ENCODE results near the gene ITIH5.

Gene ITIH5

DNA sequence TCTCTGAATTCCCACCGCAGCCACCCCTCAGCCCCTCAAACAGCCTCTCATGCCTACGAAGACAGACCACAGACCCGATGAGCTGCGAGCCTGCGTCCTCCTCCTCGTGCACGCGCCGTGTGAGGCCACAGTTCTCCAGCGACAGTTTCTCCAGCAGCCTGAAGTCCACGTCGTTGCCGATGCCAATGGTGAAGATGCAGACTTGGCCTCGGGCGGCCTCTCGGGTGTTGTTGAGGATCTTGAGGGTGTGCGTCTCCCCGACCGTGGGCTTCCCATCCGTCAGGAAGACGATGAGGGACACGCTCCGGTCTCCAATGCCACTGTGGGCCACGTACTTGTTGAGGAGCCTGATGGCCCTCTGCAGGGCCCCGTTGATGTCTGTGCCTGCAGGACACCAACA lies 87.1 kb downstream of the ITIH5 start:
- no peak for DNase-seq

DNA sequence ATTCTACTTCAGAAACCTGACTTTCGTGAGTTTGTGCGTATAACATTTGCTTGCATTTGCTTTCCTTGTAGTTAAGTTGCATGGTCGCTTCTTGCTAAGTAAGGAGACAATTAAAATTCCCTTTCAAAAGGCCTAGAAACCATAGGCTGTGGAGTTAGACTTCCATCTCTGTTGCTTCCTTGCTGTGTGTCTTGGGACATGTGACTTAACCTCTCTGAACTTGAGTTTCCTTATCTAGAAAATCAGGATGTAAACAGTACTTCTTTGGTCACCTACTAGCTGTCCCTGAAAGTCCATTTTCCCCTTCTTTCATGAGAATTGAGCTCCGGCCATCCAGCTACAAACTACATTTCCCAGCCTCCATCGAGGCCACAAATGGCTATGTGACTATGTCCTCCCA lies 89.2 kb downstream of the ITIH5 start:
- no peak for DNase-seq

DNA sequence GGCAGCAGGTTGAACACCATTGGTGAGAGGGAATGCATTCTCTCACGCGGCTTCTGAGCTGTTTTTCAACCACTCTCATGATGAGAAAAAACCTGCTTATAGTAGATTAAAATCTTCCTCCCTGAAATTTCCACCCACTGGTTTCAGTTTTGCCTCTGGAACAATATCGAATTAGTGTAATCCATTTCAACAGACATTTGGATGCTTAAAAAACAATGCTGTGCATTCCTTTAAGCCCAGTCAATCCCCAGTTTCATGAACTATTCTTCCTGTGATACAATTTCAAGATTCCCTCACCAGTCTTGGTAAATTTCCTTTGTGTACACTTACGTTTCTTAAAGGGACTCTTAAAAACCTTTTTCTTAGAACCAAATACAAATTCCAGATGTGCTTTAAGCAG lies 89.6 kb downstream of the ITIH5 start:
- DNase-seq, result no peak

DNA sequence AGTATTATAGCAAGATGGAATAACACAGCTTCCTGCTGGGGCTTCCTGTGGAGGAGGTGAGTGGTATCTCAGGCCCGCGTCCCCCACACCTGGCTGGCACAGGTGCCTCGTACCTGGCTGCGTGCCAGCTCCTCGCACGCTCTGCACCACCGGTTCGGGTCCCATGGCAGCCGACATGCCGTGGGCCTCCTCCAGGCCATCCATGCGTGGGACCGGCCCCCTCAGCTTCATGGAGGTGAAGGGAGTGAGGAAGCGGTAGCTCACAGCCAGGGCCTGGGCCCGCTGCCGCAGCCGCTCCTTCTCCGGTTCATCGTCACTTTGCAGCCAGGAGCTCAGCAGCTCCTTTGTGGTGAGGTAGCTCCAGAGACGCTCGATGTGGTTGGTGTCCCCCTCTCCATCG lies 90.4 kb downstream of the ITIH5 start:
- no peak for DNase-seq

DNA sequence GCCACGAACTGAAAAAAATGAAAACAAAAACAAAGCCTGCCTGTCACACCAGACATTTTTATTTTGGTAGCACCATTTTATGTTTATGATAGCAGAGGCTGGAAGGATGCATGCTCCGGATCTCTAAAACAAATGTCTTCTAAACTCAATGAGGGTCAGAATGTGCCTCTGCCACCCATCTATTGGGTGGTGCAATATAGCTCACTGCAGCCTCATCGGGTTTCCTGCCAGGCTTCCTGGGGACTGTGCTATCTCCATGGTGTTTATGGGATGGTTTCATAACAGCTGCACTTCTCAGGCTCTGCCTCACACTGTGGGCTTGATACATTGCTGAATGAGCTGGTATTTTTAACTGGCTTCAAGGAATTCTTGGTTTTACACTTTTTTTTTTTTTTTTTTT lies 94.4 kb downstream of the ITIH5 start:
- no peak for DNase-seq

DNA sequence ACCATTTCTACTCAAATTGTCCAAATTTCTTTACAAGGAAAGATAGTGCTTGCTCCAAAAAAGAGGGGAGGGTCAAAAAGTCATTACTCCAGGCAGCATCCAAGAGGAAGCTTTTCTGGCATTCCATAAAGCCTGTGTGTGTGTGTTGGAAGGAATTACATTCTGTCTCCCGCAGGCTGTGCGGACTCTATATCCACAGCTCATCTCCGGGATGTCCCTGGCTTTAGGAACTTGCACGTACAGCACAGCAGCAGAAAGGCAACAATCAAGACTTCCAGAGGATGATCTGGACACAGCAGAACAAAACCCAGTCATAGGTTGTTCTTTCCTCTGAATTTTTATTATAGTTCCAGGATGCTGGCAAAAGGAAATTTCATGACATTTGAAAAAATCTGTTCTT lies 94.8 kb downstream of the ITIH5 start:
- no peak for DNase-seq

DNA sequence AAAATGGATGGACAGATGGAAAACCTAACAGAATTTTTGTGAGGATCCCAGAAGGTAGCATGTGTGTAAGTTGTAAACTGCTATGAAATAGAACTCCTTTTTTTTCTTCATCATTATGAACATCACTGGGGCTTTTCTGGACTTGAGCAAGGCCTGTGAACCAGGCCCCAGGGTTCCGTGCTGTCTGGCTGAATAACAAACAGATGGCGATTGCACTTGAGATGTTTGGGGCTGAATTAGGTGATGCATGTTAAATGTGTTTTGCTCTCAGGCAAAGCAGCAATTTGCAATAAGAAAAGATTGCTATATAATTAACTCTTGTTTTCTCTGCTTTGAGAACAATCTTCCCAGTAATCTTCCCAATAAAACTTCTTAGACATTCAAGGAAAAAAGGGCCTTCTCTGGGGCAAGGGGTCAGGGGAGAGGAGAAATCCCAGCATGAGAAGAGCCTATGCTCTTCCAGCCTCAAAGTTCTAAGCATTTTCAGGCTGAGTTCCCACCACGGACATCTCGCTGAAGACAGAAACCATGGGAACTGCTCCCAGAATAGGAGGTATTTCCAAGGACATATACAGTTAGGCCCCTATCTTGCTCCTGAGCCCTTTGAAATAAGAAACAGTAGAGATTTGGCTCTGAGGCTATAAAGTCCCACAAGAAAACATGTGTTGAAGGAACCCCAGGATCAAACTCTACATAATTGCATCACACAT lies 98.7 kb downstream of the ITIH5 start:
- no peak for DNase-seq

DNA sequence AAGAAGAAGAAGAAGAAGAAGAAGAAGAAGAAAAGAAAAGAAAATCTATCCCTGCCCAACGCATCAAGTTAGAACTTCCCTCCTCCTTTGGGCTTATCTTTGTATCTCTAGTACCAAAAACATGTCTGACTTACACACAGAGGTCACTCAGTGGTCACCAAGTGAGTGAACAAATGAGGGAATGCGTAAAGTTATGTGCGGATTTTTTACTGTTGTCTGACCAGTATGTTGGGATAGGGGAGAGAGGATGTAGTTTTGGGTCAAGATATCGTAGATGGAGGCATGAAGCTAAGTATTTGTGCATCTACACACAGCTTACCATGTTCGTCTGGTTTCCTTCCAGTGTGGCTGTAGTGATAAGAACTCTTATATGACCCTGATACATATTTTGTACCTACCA lies 99.9 kb downstream of the ITIH5 start:
- no peak for DNase-seq

DNA sequence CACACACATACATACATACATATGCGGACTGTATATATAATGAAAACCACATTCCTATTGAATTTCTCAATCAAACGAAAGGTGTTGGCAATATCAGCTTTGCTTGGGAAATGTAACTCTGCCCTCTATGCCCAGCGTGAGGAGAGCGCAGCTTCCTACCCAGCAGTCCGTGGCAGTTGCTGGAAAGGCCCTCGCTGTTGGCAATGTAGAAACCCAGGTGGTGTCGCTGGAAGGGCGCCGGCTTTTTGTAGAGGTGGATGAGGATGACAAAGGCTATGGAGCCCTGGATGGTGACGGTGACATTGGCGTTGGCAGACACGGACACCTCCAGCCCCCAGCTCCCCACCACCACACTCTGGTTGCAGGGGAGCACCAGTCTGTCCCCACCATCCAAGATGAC lies 100.9 kb downstream of the ITIH5 start:
- DNase-seq, result no peak

DNA sequence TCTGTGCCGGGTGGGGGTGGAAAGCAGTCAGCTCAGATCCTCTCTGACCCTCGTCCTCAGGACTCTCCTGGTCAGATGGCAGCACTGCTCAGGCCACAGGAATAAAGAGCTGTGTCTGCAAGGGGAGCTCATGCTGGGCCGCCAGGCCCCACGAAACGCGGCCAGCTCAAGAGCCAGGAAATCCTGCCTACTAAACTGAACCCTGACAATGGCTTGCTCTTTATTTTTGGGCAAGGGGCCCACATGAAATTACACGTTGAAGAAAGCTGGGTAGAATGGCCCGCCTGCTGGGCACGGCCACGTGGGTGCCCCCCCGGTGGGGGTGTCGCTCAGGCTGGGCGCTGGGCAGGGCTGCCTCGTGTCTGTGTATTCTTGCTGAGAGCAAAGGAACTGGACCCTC lies 103.0 kb downstream of the ITIH5 start:
- DNase-seq, result no peak

DNA sequence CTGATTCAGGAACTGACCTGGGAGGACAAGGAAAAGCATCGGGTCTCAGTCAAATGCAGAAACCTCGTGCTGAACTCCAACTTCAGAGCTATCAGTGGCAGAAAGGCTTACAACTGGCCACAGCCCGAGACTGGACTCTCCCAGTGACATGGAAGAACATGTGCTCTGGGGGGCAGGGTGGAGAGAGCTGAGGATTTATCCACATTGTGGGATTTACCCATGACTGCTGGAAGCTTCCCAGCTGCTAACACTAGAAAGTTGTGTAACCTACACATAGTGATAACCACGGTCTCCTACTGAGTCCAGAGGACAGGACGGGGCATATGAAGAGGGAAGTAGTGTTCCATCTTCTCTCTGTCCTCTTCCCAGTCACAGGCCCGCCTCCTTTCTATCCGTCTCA lies 103.4 kb downstream of the ITIH5 start:
- no peak for DNase-seq

DNA sequence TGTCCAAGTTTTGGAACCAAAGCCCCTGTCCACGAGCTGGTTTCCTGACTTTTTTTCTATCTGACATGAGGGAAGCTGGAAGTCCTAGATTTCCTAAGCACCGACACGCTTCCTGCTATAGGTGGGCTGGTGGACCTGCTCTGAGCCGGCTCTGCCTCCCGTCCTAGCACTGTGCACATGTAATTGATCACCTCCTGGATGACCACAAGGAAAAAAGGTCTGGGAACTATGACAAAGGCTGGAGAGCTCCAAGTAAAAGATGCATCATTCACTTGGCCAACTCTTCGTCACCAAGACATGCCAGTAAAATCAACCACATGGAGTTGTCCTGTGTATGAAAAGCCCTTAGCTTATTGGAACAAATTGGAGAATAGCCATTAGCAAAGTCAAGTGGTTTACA lies 104.8 kb downstream of the ITIH5 start:
- no peak for DNase-seq

DNA sequence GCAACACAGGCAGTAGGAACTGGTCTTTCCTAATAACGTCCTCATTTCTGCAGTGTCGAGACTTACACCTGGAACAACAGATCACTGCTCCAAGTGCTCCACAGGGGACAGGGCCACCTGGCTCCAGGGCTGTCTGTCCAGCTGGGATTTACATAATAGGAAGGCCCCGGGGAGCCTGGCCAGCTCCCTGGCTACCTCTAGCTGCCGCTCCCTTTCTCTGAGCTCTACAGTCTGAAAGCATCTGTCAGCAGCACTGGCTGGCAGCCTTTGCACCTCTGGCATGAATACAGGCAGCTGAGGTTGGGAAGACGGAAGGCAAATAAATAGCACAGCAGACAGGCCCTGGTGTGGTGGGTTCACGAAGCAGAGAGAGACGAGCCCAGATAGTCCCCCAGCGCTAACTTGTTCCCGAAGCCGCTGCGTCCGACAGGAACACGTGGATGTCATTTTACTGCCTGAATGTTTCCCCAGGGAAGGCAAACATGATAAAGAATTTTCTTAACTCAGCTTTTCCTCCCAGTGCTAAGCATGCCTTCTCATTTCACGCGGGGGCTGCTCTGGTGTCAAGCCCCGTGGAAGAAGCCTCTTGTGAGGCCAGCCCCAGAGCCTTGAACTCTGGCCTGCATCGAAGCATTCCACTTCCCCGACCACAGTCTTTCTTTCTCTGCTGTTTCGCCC lies 105.4 kb downstream of the ITIH5 start:
- no peak for DNase-seq

DNA sequence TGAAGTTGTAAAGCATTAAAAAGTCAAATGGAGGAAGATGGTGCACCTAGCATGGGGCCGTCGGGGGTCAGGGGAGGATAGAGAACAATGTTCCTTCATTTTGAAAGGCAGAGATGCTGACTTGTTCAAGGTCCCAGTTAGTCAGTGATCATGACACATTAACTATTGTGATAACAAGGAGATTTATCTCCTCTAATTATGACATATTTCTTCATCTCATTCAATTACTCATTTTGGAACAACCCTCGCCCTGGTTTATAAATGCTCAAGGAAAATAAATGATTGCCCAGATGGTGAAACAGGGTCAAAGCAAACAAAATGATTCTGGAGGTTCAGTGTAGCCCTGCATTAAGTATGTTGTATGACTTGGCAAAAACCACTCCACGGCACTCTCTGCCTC lies 106.2 kb downstream of the ITIH5 start:
- DNase-seq, result no peak

DNA sequence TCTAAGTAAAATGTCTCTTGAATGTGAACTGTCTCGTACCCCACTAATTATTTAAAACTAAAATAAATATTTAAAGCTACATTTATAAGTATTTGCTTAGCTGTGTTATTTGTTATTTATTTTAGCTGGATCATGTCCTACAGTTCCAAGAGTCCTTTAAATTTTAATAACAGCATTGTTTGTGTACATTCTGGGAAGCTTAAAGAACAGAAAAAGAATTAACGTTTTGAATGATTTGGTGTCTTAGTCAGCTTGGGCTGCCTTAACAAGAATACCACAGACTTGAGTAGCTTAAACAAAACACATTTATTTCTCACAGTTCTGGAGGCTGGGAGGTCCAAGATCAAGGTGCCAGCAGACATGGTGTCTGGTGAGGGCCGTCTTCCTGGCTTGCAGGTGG lies 107.4 kb downstream of the ITIH5 start:
- no peak for DNase-seq

DNA sequence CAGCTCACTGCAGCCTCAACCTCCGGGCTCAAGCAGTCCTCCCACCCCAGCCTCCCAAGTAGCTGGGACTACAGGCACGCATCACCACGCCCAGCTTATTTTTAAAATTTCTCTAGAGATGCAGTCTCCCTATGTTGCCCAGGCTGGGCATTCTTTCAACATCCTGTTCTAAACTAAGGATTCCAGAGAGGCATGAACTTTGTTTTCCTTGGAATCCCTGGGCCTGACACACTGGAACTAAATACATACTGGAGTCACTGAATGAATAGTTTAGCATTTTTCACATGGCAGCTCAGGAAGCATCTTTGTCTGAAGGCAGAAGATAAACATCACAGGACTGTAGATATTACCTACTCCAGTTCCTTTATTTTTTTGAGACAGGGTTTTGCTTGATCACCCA lies 108.7 kb downstream of the ITIH5 start:
- DNase-seq, result no peak

DNA sequence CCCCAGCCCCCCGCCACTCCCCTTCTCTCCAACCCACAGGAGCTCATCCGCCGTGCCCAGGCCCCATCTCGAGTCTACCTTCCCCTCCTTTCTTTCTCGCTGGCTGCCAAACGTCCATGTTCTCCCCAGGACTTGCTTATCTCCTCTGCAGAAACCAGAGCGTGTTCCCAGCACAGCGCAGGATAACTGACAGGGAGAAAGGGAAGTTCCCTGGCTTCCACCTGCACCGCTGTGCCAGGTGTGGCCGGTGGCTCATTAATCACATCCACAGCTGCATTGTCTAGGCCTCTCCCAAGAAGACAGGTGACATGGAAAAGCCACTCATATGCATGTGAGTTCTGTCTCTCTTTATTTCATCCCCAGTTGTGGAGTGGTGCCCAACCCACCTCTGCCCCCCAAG lies 113.2 kb downstream of the ITIH5 start:
- DNase-seq, result no peak

DNA sequence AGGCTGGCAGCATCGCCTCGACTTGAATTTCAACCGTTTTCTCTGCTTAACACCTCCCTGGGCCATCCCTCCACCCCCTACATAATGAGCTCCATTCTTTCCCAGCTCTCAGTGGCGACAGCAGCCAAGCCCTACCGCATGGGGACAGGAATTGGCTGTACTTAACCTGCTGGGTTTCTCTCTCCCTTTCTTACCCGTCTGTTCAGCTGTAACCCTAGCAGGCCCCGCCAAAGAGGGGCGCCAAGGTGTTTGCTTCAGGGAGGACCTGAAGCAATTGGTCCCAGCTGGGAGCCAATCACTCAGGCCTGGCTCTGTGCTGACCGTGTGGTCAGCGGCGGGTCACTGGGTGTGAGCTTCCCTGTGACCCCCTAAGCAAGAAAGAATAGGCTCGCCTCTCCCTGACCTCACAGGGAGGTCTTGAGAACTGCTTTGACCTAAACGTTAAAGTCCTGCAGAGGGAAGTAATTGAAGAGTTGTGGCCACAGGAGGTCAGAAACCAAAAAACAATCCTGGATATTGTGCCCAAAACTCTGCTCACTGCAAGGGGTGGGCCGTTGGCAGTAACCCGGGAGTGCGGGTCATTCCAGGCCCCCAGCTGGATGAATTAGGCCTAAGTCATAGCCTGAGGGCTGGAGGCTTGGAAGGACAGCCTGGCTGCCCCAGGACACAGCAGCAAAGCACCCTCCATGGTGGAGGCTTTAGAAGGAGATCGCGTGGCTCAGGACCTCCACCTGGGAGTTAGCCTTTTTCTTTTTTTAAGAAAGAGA lies 114.6 kb downstream of the ITIH5 start:
- no peak for DNase-seq

DNA sequence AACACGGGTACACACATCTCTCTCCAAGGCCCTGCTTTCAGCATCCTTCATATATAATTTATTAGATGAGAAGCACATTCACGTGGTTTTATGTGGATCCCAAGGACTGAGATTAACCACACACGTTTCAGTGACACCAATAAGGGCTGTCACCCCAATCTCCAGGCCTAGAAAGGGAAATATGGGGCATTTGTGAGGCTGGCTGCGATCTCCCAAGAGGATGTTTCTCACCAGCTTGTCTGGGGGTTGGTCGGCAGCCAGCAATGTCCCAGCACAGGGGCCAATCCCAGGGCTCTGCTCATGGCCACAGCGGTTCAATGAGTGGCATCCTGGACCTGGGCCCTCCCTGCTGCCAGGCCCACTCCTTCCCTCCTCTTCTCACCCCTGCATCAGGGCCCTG lies 115.5 kb downstream of the ITIH5 start:
- no peak for DNase-seq

DNA sequence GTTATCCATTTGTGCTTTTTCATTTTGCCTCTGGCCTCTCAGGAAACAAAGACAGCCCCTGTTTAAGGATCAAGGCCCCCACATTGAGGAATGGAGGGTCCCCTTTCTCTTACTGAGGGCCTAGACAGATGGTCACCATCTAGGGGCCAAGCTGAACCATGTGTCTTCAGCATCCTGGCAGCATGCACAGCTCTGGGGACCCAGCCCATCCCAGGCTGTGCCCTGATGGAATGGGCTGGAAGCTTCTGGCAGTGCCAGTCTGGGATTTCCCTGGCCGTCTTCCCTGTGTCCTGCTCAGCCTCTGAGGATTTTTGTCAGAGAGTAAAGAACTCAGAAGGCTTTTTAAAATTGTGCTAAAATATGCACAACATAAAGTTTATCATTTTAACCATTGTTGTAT lies 116.8 kb downstream of the ITIH5 start:
- no peak for DNase-seq

DNA sequence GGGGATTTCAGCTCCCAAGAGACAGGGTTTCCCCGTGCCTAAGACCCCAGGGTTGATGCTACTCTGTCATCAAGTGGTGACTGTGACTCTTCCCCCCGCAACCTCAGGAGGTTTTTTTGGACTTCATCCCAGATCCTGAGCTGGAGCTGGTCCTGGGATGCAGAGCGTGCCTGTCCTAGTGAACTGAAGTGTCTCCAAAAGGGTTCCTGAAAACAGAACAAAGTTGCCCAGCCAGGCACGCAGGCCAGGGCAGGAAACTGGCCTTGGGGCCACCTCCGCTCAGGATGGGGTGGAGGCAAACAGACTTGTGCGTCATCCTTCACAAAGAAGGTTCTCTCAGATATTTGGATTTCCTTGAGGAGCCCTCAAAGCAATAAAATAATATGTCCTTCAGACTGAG lies 118.9 kb downstream of the ITIH5 start:
- DNase-seq, result no peak

DNA sequence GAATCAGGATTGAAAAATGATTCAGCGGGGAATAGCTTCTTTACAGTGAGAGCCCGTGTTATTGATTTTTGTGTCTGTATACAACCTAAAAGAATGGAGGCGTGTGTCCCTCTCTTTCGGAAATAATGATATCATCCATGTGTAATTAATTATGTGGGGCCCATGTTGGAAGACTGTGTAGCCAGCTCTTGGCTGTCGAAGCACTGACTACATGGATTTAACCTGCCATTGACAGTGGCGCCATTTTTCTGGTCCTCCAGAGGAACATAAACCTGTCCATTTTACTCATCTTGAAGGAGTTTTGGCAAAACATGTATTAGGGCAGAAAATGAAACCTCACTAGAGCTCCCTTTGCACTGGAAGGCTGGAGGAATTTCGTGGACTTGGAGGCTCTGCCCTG lies 119.6 kb downstream of the ITIH5 start:
- DNase-seq, result no peak

DNA sequence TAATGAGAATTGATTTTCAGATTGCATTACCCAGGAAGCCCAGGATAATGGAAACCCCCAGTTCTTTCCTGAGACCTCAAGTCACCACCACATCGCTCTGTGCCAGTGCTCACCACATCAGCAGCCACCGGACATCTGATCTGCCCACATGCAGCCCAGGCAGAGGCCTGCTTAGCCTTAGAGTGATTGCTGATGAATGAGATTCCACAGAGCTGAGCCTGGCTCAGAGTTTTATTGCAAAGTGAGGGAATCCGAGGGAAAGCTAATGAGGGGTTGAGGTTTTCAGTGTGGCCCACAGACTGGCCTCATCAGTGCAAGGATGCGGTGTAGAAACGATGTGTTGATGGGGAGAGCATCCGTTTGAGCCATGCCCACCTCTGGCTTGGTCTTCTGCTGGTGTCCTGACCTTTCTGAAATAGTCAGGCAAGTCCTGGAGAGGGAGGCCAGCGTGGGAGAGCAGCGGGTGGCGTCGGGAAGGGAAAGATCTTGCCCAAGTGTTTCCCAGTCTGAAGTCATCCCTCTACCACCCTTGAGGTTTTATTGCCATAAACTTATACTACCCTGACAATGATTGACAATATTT lies 120.3 kb downstream of the ITIH5 start:
- DNase-seq, result no peak

DNA sequence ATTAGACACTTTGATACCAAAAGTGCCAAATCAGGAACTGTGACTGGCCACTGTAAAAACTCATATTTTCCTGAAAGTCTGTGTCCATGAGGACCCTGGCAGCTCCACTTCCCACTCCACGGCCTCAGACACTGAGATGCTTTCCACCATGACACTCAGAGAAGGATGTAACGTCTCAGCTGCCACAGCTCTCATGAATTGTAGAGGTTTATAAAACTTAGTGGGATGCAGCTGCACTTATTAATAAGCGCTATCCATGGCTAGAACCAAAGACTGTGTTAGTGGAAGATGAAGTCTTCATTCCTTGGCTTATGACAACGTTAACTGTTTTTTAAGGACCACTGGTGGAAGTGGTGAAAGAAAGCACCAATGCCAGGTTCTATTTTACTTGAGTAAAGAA lies 121.0 kb downstream of the ITIH5 start:
- DNase-seq, result no peak
